Dermis blood vessel endothelial cell (primary cell): ENCODE data around the gene CDC7. TPM values are rescaled to one million over a fixed set of nuclear protein-coding genes. Genes with fewer than 3 reads are reported as not detected.

ENCODE experiments used
- total RNA-seq: library from RNA; depleted of rRNA; stranded (reverse); fragments of >200 nt; gene quantifications from 2 replicates; pipeline ENCODE4 v1.2.3, GENCODE V29; 2014

Gene CDC7
- total RNA-seq, 1 donor from 2014 or later, result 2.6 TPM

Other genes starting within 250 kb of the CDC7 start
- 0.14 and 0.51 TPM in 2 replicates for gene HFM1, start 96.0 kb upstream of the CDC7 start, total RNA-seq